ENCODE measurements around the gene ALKBH3.

ALKBH3 gene

GRCh38 chr11:43880640-43881159 lies at the start of gene ALKBH3:
Gene ALKBH3, plus strand, starts transcription at chr11:43880831. Its CDS starts 1,822 bp downstream, at chr11:43882653.
- DNase-seq (ENCODE audit: low read depth in 2 of 2, low spot score in 1 of 2) = peak; percentile 69 to 86

GRCh38 chr11:43830928-43831440 lies 49.6 kb upstream of the ALKBH3 start:
- no peak for DNase-seq (ENCODE audit: low read depth in 2 of 2, low spot score in 1 of 2)

GRCh38 chr11:43832536-43832935 lies 48.1 kb upstream of the ALKBH3 start:
- DNase-seq (ENCODE audit: low read depth in 2 of 2, low spot score in 1 of 2) = no peak

- no peak for DNase-seq (ENCODE audit: low read depth in 2 of 2, low spot score in 1 of 2)
Observed at GRCh38 chr11:43833657-43834073, 47.0 kb upstream of the ALKBH3 start.

- no peak for DNase-seq (ENCODE audit: low read depth in 2 of 2, low spot score in 1 of 2)
Observed at GRCh38 chr11:43834286-43834685, 46.3 kb upstream of the ALKBH3 start.

- no peak for DNase-seq (ENCODE audit: low read depth in 2 of 2, low spot score in 1 of 2)
Observed at GRCh38 chr11:43835104-43835503, 45.5 kb upstream of the ALKBH3 start.

GRCh38 chr11:43837879-43838278 lies 42.8 kb upstream of the ALKBH3 start:
- no peak for DNase-seq (ENCODE audit: low read depth in 2 of 2, low spot score in 1 of 2)

- DNase-seq (ENCODE audit: low read depth in 2 of 2, low spot score in 1 of 2) = no peak
Observed at GRCh38 chr11:43842021-43842420, 38.6 kb upstream of the ALKBH3 start.

- DNase-seq (ENCODE audit: low read depth in 2 of 2, low spot score in 1 of 2) = no peak
Observed at GRCh38 chr11:43845816-43846215, 34.8 kb upstream of the ALKBH3 start.

GRCh38 chr11:43852057-43852636 lies 28.5 kb upstream of the ALKBH3 start:
- no peak for DNase-seq (ENCODE audit: low read depth in 2 of 2, low spot score in 1 of 2)

- no peak for DNase-seq (ENCODE audit: low read depth in 2 of 2, low spot score in 1 of 2)
Observed at GRCh38 chr11:43853781-43854180, 26.9 kb upstream of the ALKBH3 start.

- no peak for DNase-seq (ENCODE audit: low read depth in 2 of 2, low spot score in 1 of 2)
Observed at GRCh38 chr11:43856993-43857392, 23.6 kb upstream of the ALKBH3 start.

GRCh38 chr11:43861141-43861540 lies 19.5 kb upstream of the ALKBH3 start:
- no peak for DNase-seq (ENCODE audit: low read depth in 2 of 2, low spot score in 1 of 2)

GRCh38 chr11:43866520-43866919 lies 14.1 kb upstream of the ALKBH3 start:
- no peak for DNase-seq (ENCODE audit: low read depth in 2 of 2, low spot score in 1 of 2)

- no peak for DNase-seq (ENCODE audit: low read depth in 2 of 2, low spot score in 1 of 2)
Observed at GRCh38 chr11:43866969-43867368, 13.7 kb upstream of the ALKBH3 start.

- DNase-seq (ENCODE audit: low read depth in 2 of 2, low spot score in 1 of 2) = peak in 1 of 2 donors; percentile 6
Observed at GRCh38 chr11:43868852-43869567, 11.6 kb upstream of the ALKBH3 start.

GRCh38 chr11:43871051-43871450 lies 9.6 kb upstream of the ALKBH3 start:
- no peak for DNase-seq (ENCODE audit: low read depth in 2 of 2, low spot score in 1 of 2)

GRCh38 chr11:43872995-43873394 lies 7.6 kb upstream of the ALKBH3 start:
- no peak for DNase-seq (ENCODE audit: low read depth in 2 of 2, low spot score in 1 of 2)

GRCh38 chr11:43874078-43874477 lies 6.6 kb upstream of the ALKBH3 start:
- DNase-seq (ENCODE audit: low read depth in 2 of 2, low spot score in 1 of 2) = no peak

- no peak for DNase-seq (ENCODE audit: low read depth in 2 of 2, low spot score in 1 of 2)
Observed at GRCh38 chr11:43874738-43875137, 5.9 kb upstream of the ALKBH3 start.

GRCh38 chr11:43879789-43880639 lies 617 bp upstream of the ALKBH3 start:
- no peak for DNase-seq (ENCODE audit: low read depth in 2 of 2, low spot score in 1 of 2)
